ENCODE results near the gene NAGK.
A peak's percentile ranks its signal among the peaks of the same experiment; 100 is the strongest.
"Not testable (repeated sequence)": the region's sequence is repeated elsewhere in the genome, so short reads cannot be mapped to it uniquely, and the experiment has no call there.

Gene NAGK

GRCh38 chr2:71091808-71092207, 23.4 kb downstream of the NAGK start:
- not testable (repeated sequence) for H3K4me3 ChIP-seq (ENCODE audit: low read length); DNase-seq (ENCODE audit: low read depth)

- DNase-seq (ENCODE audit: low read depth); H3K4me3 ChIP-seq (ENCODE audit: low read length): not testable (repeated sequence)
Observed at GRCh38 chr2:71092491-71093260, 24.2 kb downstream of the NAGK start.

GRCh38 chr2:71100195-71100964, 31.9 kb downstream of the NAGK start:
- peak; percentile 93 for TF ChIP-seq CTCF (IDR thresholded peaks at IDR 0.05; ENCODE audit: insufficient read depth, low read depth, low read length, missing control alignments)
- no peak overlapping the region for H3K4me3 ChIP-seq (ENCODE audit: low read length)
- peak; percentile 74 for DNase-seq (ENCODE audit: low read depth)

- H3K4me3 ChIP-seq (ENCODE audit: low read length) = no peak overlapping the region
- TF ChIP-seq CTCF (IDR thresholded peaks at IDR 0.05; ENCODE audit: insufficient read depth, low read depth, low read length, missing control alignments) = no peak
- DNase-seq (ENCODE audit: low read depth) = peak; percentile 80
Observed at GRCh38 chr2:71101656-71102055, 33.2 kb downstream of the NAGK start.

- H3K4me3 ChIP-seq (ENCODE audit: low read length) = no peak overlapping the region
- TF ChIP-seq CTCF (IDR thresholded peaks at IDR 0.05; ENCODE audit: insufficient read depth, low read depth, low read length, missing control alignments) = no peak
- DNase-seq (ENCODE audit: low read depth) = peak; percentile 53
Observed at GRCh38 chr2:71102981-71103681, 34.7 kb downstream of the NAGK start.

GRCh38 chr2:71103809-71104208, 35.4 kb downstream of the NAGK start:
- DNase-seq (ENCODE audit: low read depth) = no peak
- TF ChIP-seq CTCF (IDR thresholded peaks at IDR 0.05; ENCODE audit: insufficient read depth, low read depth, low read length, missing control alignments) = no peak
- no peak overlapping the region for H3K4me3 ChIP-seq (ENCODE audit: low read length)

GRCh38 chr2:71106463-71106862, 38.0 kb downstream of the NAGK start:
- DNase-seq (ENCODE audit: low read depth); H3K4me3 ChIP-seq (ENCODE audit: low read length): not testable (repeated sequence)

GRCh38 chr2:71108091-71108490, 39.6 kb downstream of the NAGK start:
- DNase-seq (ENCODE audit: low read depth) = no peak
- no peak overlapping the region for H3K4me3 ChIP-seq (ENCODE audit: low read length)
- TF ChIP-seq CTCF (IDR thresholded peaks at IDR 0.05; ENCODE audit: insufficient read depth, low read depth, low read length, missing control alignments) = no peak

All from epithelial cell of esophagus (primary cell).